KBM-7 (cell line): ENCODE data around the gene MROH9.
"Not testable (repeated sequence)": the region's sequence is repeated elsewhere in the genome, so short reads cannot be mapped to it uniquely, and the experiment has no call there.

Source experiments
- DNase-seq: peaks from one replicate; pipeline ENCODE4 v3.0.0-alpha.2; 2015
- in situ Hi-C: fragments of 300-500 bp; cut with MboI; formaldehyde crosslinking; loops from 2 replicates; pipeline ENCODE4 v1.14.3; 2020; ENCODE audit warnings: low sequenced_read_pairs, low pct_unique_long_range_greater_than_20kb, mixed read lengths

The MROH9 gene

DNA sequence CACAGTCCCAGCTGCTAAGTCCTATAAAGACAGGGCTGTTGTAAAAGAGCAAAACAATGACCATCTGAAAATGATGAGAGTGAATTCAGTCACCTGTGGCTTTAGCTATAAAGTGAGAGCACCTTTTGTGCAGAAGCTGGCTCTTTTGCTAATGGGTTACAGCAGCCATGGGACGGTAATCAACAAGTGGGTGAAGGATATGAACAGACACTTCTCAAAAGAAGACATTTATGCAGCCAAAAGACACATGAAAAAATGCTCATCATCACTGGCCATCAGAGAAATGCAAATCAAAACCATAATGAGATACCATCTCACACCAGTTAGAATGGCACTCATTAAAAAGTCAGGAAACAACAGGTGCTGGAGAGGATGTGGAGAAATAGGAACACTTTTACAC is 16.4 kb downstream of the MROH9 start:
- DNase-seq, in situ Hi-C loops: not testable (repeated sequence)

DNA sequence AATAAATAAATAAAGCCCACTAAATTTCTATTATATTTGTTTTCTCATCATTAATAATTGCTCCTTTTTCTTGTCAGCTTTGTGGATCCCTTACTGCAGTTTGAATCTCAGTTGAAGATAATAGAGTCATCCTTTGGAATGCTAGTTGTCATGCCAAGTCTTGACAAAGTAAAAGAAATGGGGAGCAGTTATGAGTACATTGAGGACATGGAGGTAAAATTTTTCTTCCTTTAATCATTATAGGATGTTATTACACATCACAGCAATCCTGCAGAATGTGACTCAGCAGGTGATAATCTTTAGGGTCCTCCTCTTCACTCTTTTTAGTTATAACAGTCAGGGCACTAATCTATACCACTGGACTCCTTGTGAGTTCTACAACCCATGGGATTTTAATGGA is 24.1 kb downstream of the MROH9 start:
- in situ Hi-C loops, result no loop called here
- no peak for DNase-seq

DNA sequence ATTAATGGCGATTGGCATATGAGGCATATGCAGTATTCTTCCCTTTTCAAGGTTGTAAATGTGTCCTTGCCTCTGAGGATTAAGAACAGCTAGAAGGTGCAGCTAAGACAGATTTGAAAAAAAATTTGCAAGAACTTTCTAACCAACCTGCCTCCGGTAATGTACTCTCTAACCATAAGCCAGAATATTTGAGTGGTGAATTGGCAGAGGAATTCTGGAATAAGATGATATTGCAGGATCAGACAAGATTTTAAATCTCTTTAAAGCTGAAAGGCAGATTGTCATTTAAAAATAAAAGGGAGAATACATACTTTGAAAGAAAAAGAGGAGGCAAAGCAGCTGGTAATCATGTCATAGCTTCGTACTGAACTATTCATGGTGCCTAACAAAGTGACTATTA is 29.2 kb downstream of the MROH9 start:
- in situ Hi-C loops, result no loop called here
- no peak for DNase-seq

DNA sequence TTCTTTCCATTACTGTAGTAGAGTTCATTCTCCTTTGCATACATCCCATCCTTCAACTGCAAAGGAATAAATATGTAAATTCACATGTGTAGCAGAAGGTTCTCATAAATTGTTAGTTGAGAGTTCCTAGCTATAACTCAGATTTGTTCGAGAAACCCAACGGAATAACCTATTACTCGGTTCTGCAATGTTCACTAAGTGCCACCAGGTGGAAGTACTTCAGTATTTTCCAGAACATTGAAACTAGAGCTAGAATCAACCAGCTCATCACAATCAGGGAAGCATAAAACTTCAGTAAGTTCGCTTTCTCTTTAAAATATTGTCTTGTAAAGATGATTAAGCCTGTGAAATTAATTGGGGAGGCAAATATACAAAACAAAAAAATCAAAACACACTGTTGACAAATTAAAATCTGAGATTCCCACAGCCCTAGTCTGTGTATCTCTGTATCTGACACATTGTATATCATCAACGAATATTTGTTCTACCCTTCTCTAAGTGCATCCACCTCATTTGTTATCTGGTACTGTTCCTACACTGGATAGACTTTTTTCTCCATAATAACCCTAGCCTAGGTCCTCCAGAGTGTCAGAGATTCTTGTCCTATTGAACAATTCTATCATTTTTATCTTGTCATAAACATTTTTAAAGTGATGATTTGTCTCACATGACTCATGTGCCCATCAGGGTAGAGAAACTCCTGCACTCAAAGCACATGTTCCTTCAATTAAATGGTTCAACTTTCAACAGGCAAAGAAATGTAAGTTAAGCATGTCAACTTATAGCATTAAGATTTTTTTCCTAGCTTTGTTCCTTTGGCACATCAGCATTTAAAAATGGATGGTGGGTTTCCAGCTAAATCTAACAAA is 31.9 kb downstream of the MROH9 start:
- peak; percentile 37 for DNase-seq
- in situ Hi-C loops, result no loop called here

DNA sequence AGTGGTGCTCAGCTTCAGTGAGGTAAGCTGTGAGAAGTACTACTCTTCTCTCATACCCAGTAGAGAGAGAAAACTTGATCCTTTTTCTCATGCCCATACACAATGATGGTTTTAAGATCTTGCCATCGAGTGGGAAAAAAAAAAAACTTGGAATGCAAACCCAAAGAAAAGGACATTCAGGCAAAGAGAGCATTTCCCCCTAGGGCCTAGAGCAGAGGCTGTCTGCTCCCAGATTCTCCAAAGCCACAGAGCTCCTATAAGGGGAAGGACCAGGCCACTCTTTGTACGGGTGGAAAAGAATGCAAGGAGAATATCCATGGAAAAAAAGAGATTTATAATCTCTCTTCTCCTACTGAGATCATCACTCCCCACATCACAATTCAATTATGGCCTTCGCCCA is 34.9 kb downstream of the MROH9 start:
- no peak for DNase-seq
- in situ Hi-C loops, result no loop called here

GRCh38 chr1:170978371-170978910 is 43.1 kb downstream of the MROH9 start:
- in situ Hi-C loops, result no loop called here
- DNase-seq, result no peak

- in situ Hi-C loops, result no loop called here
- no peak for DNase-seq
These were observed 50.1 kb downstream of the MROH9 start for GRCh38 chr1:170985406-170985805.

DNA sequence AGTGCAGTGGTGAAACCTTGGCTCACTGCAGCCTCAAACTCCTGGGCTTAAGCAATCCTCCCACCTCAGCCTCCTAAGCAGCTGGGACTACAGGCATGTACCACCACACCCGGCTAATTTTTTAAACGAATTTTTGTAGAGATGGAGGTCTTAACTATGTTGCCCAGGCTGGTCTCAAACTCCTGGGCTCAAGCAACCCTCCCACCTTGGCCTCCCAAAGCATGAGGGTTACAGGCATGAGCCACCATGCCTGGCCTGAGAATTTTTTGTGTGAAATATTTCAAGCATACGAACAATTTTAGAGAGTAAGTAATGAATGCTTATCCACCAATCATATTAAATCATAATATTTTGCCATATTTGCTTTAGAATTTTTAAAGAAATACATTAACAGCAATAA is 51.6 kb downstream of the MROH9 start:
- no peak for DNase-seq
- in situ Hi-C loops, result no loop called here

DNA sequence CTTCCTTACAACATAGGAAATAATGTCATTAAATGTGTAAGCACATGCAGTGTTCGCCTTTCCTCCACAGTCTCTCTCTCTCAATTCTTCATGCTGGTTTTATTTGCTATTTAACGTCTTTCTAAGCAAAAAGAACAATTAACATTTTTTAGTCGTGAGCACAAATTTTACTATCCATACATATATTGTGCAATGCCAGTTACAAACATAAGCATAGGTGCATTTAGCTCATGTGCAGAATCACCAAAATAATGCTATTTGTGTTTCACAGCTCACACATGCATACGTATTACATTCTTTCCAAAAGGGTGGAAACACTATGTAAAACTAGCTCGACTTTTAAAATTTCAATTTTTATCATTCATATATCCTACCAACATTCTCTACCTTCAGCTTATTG is 52.1 kb downstream of the MROH9 start:
- in situ Hi-C loops, result no loop called here
- DNase-seq, result no peak

DNA sequence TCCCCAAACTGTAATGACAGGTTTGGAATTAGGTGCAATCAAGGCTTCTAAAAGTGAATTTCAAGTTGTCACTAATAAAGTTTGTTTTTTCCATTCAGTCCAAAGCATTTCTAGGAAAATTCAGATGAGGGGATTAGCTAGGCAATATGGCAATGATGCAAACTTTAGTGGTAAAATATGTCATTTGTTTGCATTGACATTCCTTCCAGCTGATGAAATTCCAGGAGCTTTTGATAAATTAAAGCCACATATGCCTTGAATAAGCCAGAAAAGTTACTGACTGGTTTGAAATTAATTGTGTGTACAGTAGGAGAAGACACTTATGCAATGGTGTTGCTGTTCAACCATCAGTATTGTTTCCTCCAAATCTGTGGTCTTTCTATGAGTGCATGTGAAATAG is 57.8 kb downstream of the MROH9 start:
- in situ Hi-C loops, result no loop called here
- DNase-seq, result no peak

GRCh38 chr1:170993717-170994116 is 58.4 kb downstream of the MROH9 start:
- DNase-seq, result no peak
- in situ Hi-C loops, result no loop called here

DNA sequence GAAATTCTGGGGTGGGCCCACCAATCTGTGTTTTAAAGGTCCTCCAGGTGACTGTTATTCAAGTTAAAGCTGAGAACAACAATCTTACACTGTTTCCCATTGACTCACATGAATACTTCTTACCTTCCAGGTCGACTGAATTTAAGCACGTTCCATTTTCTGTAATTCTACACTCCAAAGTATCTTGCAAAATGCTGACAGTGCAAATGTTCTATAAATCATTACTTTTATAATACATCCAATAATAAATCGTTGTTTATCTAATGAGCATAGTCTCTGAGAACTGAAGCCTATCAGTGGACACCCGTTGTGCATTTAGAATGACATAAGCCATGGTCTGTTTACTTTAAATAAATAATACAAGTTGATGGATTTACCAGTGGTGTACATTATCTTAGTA is 79.5 kb downstream of the MROH9 start:
- in situ Hi-C loops, result no loop called here

GRCh38 chr1:171017426-171017825 is 82.1 kb downstream of the MROH9 start:
- DNase-seq, result no peak
- in situ Hi-C loops, result no loop called here

More for the DNA sequence above, 79.5 kb downstream of the MROH9 start:
- DNase-seq, result no peak

DNA sequence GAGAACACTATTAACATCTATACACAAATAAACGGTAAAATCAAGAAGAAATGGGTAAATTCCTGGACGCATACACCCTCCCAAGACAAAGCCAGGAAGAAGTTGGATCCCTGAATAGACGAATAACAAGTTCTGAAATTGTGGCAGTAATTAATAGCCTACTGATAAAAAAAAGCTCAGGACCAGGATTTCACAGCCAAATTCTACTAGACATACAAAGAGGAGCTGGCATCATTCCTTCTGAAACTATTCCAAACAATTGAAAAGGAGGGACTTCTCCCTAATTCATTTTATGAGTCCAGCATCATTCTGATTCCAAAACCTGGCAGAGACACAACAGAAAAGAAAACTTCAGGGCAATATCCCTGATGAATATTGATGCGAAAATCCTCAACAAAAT is 84.6 kb downstream of the MROH9 start:
- no peak for DNase-seq

DNA sequence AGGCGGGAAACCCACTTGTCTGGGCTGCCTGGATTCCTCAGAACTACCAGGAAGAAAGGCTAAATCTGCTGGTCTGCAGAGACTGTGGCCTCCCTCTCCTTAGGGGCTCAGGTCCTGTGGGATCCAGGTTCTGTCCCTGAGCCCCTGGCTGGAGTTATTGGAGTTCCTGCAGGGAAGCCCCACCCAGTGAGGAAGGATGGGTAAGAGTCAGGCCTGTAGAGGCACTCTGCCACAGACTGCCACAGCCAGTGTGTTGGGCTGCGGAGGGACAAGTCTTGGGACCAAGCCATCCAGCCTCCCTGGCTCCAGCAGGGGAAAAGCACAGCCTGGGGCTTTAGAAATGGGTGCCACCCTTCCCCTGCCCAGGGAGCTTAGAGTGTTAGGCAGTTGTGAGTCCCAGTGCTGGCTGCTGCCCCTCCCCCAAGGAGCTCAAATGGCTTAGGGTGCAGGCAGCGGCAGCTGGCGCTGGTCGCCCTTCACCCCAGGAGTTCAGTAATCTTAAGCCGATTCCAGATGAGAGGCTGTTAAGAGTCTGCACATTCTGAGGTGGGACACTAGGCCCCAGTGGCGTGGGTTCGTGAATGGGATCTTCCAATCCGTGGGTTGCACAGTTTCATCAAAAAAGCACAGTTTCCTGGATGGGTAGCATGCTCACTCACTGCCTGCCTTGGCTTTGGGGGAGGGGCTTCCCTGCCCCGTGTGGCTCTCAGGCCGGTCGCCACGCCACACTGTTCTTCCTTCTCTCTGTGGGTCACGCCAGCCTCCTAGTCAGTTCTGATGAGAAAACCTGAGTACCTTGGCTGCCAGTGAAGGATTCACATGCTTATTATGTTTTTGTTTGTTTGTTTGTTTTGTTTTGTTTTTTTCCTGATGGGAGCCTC is 97.7 kb downstream of the MROH9 start:
- in situ Hi-C loops, result no loop called here
- DNase-seq, result no peak

More for the DNA sequence above, 84.6 kb downstream of the MROH9 start:
- in situ Hi-C loops, result no loop called here

DNA sequence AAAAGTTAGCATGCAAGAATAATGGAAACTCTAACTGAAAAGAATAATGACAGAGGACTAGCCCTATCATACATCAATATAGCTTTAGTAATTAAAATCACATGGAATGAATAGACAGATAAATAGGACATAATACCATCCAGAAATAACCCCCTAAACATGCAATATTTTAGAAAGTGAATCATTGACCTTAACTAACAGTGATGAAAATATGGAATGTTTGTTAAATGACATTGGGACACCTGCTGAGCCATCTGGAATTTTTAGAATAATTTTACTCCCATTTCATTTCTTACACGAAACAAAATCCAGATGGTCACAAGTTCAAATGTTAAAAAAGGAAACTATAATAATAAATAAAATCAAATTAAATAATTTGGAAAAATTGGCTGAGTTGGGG is 102.3 kb downstream of the MROH9 start:
- no peak for DNase-seq

DNA sequence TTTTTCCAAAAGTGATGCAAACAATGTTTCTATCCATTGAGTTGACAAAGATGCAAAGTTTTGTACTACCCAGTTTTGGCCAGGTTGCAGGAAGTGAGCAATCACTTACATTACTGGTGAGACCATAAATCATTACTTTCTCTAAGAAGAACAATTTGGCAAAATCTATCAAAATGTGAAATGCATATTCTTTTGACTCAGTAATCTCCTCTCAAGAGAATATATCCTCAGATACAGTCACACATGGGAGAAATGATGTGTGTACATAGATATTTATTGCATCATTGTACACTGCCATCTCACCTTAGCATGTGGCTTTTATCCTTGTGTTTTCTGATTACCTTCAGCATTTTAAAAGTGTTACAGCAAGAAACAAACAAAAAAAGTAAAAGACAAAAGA is 103.0 kb downstream of the MROH9 start:
- in situ Hi-C loops, result no loop called here
- no peak for DNase-seq

More for the DNA sequence above, 102.3 kb downstream of the MROH9 start:
- in situ Hi-C loops, result no loop called here

GRCh38 chr1:171048014-171048413 is 112.7 kb downstream of the MROH9 start:
- in situ Hi-C loops, result no loop called here
- DNase-seq, result no peak

GRCh38 chr1:171052977-171053376 is 117.6 kb downstream of the MROH9 start:
- in situ Hi-C loops, result no loop called here
- no peak for DNase-seq
